Lung (tissue), 12 donors: ENCODE results near the gene LRRC71. TPM values are rescaled to one million over a fixed set of nuclear protein-coding genes. Genes with fewer than 3 reads are reported as not detected.

Experiments
- ATAC-seq: fragments of 200-7000 bp; cut with Tn5 transposase; one replicate; pipeline ENCODE4 v1.9.1; 2020; ENCODE audit warnings: moderate number of reproducible peaks; ENCODE audit not compliant: insufficient read depth, low FRiP score
- DNase-seq, 3 donors: peaks; one replicate each; pipeline ENCODE4 v3.0.0-alpha.2; 2013 to 2017
- H3K27ac ChIP-seq, 2 donors: one replicate each; pipeline ENCODE4 v1.5.1; 2013; ENCODE audit warnings: mild to moderate bottlenecking in 2 of 2, moderate library complexity in 2 of 2, control low read depth in 1 of 2, inconsistent platforms in 1 of 2, low read depth in 1 of 2, low read length in 1 of 2
- H3K27me3 ChIP-seq, 3 donors: one replicate each; pipeline ENCODE4 v1.5.1; 2013; ENCODE audit warnings: low read length in 2 of 3; ENCODE audit not compliant: control insufficient read depth in 3 of 3, insufficient read depth in 3 of 3
- H3K36me3 ChIP-seq, 4 donors: one replicate each; pipeline ENCODE4 v1.5.1; 2013; ENCODE audit warnings: low read length in 4 of 4, mild to moderate bottlenecking in 1 of 4, moderate library complexity in 1 of 4; ENCODE audit not compliant: control insufficient read depth in 4 of 4, insufficient read depth in 4 of 4
- H3K4me1 ChIP-seq, 5 donors: one replicate each; pipeline ENCODE4 v1.5.1; 2013; ENCODE audit warnings: low read length in 5 of 5, mild to moderate bottlenecking in 2 of 5, moderate library complexity in 1 of 5; ENCODE audit not compliant: control insufficient read depth in 5 of 5, insufficient read depth in 5 of 5
- H3K4me3 ChIP-seq: one replicate; pipeline ENCODE4 v1.5.1; 2013; ENCODE audit warnings: mild to moderate bottlenecking, control low read depth, moderate library complexity
- H3K9ac ChIP-seq, 2 donors: one replicate each; pipeline ENCODE4 v1.5.1; 2013; ENCODE audit warnings: low read length in 2 of 2, control low read depth in 1 of 2; ENCODE audit not compliant: insufficient read depth in 1 of 2
- H3K9me3 ChIP-seq, 4 donors: one replicate each; pipeline ENCODE4 v1.5.1; 2013; ENCODE audit warnings: low read length in 3 of 4, mild to moderate bottlenecking in 1 of 4, moderate library complexity in 1 of 4; ENCODE audit not compliant: control insufficient read depth in 4 of 4, insufficient read depth in 3 of 4
- WGBS, 2 donors: extraction: QIAGEN DNeasy Blood & Tissue Kit; methylation state at CpG; one replicate each; pipeline ENCODE4 v1.1.7; 2013; 5-methylcytosine and 5-hydroxymethylcytosine counted together
- polyA plus RNA-seq, 2 donors: library from polyadenylated mRNA; stranded (reverse); fragments of 200-250 nt; gene quantifications; one replicate each; pipeline ENCODE4 v1.2.1, GENCODE V29; 2013
- total RNA-seq, 2 donors: library from RNA; depleted of rRNA in 1 of 2; stranded (reverse); fragments of >200 nt in 1 of 2; gene quantifications; one replicate each; pipeline ENCODE4 v1.2.1, GENCODE V29; 2014 to 2021
- TF ChIP-seq, protein P1 (sequence below): IDR thresholded peaks from 2 replicates; pipeline ENCODE4 v1.5.1; 2012; ENCODE audit warnings: mild to moderate bottlenecking; ENCODE audit errors: control extremely low read depth, extremely low read depth
- donor health status: control.
- donor health status: control.
- donor health status: Bipolar disorder and iron deficiency.
- donor health status: healthy.
- donor health status: DM: yes; HTN: yes; CAD: no.

Gene LRRC71
- total and polyA plus RNA-seq, 4 donors: 3.4 to 17.2 (median 4.2) TPM

GRCh38 chr1:156886583-156887281 lies 33.7 kb upstream of the LRRC71 start:
- Histone ChIP-seq H3K9me3 (no peaks in the 10 kb centered on the region), H3K36me3 (no peaks in the 10 kb centered on the region), H3K27me3 (peaks cover 0 to 7% (median 0%) of the 10 kb centered on the region in 3 donors), H3K9ac (no peak overlapping the region), H3K4me1 (peaks cover 0 to 27% (median 4%) of the 10 kb centered on the region in 5 donors), H3K27ac (no peak overlapping the region), H3K4me3 (no peak overlapping the region)
- 47 to 55% methylated on average over 6 of the region's 6 CpGs for WGBS, 2 donors
- ATAC-seq: no peak
- TF ChIP-seq, protein P1, sequence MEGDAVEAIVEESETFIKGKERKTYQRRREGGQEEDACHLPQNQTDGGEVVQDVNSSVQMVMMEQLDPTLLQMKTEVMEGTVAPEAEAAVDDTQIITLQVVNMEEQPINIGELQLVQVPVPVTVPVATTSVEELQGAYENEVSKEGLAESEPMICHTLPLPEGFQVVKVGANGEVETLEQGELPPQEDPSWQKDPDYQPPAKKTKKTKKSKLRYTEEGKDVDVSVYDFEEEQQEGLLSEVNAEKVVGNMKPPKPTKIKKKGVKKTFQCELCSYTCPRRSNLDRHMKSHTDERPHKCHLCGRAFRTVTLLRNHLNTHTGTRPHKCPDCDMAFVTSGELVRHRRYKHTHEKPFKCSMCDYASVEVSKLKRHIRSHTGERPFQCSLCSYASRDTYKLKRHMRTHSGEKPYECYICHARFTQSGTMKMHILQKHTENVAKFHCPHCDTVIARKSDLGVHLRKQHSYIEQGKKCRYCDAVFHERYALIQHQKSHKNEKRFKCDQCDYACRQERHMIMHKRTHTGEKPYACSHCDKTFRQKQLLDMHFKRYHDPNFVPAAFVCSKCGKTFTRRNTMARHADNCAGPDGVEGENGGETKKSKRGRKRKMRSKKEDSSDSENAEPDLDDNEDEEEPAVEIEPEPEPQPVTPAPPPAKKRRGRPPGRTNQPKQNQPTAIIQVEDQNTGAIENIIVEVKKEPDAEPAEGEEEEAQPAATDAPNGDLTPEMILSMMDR: no peak
- no peak for DNase-seq

DNA sequence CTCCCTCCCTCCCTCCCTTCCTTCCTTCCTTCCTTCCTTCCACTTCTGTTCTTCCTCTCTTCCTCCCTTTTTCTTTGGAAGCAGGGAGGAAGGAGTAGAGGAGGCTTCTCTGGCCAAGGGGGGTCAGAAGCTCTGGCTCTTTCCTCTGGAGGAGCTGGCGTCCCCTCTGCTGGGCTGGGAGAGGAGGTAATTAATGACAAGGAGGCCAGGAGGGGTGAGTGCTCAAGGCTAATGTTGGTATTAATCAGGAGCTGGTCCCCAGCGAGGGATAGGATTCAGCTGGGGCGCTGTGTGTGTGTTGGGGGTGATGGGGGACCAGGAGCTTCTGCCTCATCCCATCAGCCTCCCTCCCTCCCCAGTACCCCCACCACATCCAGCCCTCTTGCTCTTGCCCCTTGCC lies 33.1 kb upstream of the LRRC71 start:
- no peak overlapping the region for H3K4me3 ChIP-seq
- H3K4me1 ChIP-seq: peaks cover 0 to 27% (median 4%) of the 10 kb centered on the region in 5 donors
- H3K9me3 ChIP-seq: no peaks in the 10 kb centered on the region
- TF ChIP-seq, protein P1: no peak
- no peak overlapping the region for H3K9ac ChIP-seq
- DNase-seq: peak in 1 of 3 donors; percentile 34
- no peaks in the 10 kb centered on the region for H3K36me3 ChIP-seq
- no peak overlapping the region for H3K27ac ChIP-seq
- H3K27me3 ChIP-seq: peaks cover 0 to 7% (median 0%) of the 10 kb centered on the region in 3 donors
- 28 to 44% methylated on average over 3 of the region's 3 CpGs for WGBS, 2 donors
- ATAC-seq: no peak

DNA sequence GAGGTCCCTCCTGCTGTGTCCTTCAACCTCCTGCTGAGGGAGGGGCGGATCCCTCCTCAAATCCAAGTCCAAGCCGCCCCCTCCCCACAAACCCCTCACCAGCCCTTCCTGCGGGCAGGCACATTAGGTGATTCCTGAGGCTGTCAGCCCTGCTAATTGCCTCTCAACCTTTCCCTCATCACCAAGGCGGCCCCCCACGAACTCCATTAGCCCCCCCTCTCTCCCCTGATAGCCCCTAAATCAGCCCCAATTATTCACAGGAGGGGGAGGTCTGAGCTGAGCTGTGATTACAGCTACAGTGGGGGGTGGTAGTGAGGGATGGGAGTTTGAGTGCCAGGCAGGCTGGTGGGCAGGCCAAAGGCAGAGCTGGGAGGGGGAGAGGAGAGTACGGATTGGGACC lies 32.7 kb upstream of the LRRC71 start:
- H3K9ac ChIP-seq: no peak overlapping the region
- H3K27me3 ChIP-seq: peaks cover 0 to 10% (median 0%) of the 10 kb centered on the region in 3 donors
- WGBS, 2 donors: 44 to 60% methylated on average over 6 of the region's 6 CpGs
- no peaks in the 10 kb centered on the region for H3K36me3 ChIP-seq
- H3K4me3 ChIP-seq: no peak overlapping the region
- ATAC-seq: no peak
- TF ChIP-seq, protein P1: no peak
- no peak for DNase-seq
- no peaks in the 10 kb centered on the region for H3K9me3 ChIP-seq
- peaks cover 0 to 28% (median 4%) of the 10 kb centered on the region in 5 donors for H3K4me1 ChIP-seq
- H3K27ac ChIP-seq: no peak overlapping the region
